Stimulated activated naive CD8-positive, alpha-beta T cell treated with anti-CD3 and anti-CD28 coated beads, Interleukin-15, Interleukin-2, amounts not matched to agents 100 U/mL and 50 U/mL, for 24 hours (primary cell): ENCODE measurements around the gene SLCO3A1.
"Not testable (repeated sequence)": the region's sequence is repeated elsewhere in the genome, so short reads cannot be mapped to it uniquely, and the experiment has no call there.

Experiments
- ATAC-seq: fragments of 150-1000 bp; cut with Tn5 transposase; one replicate; pipeline ENCODE4 v1.10.0; 2021
- DNase-seq: peaks from one replicate; pipeline ENCODE4 v3.0.0; 2021

The SLCO3A1 gene

GRCh38 chr15:92035551-92035950, 182.0 kb downstream of the SLCO3A1 start:
- ATAC-seq (no peak), DNase-seq (no peak)

GRCh38 chr15:92035961-92036360, 182.5 kb downstream of the SLCO3A1 start:
- DNase-seq (no peak), ATAC-seq (no peak)

GRCh38 chr15:92037491-92037890, 184.0 kb downstream of the SLCO3A1 start:
- ATAC-seq = no peak
- DNase-seq = no peak

- ATAC-seq (no peak), DNase-seq (no peak)
Observed at GRCh38 chr15:92040350-92040749, 186.8 kb downstream of the SLCO3A1 start.

- ATAC-seq = no peak
- DNase-seq = no peak
Observed at GRCh38 chr15:92041371-92041770, 187.9 kb downstream of the SLCO3A1 start.

GRCh38 chr15:92043283-92043682, 189.8 kb downstream of the SLCO3A1 start:
- DNase-seq (no peak), ATAC-seq (no peak)

GRCh38 chr15:92044203-92044909, 190.8 kb downstream of the SLCO3A1 start:
- DNase-seq (no peak), ATAC-seq (peak; percentile 7)

GRCh38 chr15:92047900-92048299, 194.4 kb downstream of the SLCO3A1 start:
- ATAC-seq = no peak
- DNase-seq = no peak

- no peak for DNase-seq
- no peak for ATAC-seq
Observed at GRCh38 chr15:92048739-92049138, 195.2 kb downstream of the SLCO3A1 start.

- no peak for ATAC-seq
- no peak for DNase-seq
Observed at GRCh38 chr15:92049290-92049989, 195.9 kb downstream of the SLCO3A1 start.

- ATAC-seq = no peak
Observed at GRCh38 chr15:92050220-92050898, 196.9 kb downstream of the SLCO3A1 start.

GRCh38 chr15:92051716-92052115, 198.2 kb downstream of the SLCO3A1 start:
- no peak for DNase-seq
- no peak for ATAC-seq

More at GRCh38 chr15:92050220-92050898, 196.9 kb downstream of the SLCO3A1 start:
- no peak for DNase-seq

- DNase-seq = no peak
- ATAC-seq = no peak
Observed at GRCh38 chr15:92053753-92054316, 200.3 kb downstream of the SLCO3A1 start.

GRCh38 chr15:92056875-92057274, 203.4 kb downstream of the SLCO3A1 start:
- ATAC-seq (no peak), DNase-seq (no peak)

GRCh38 chr15:92059036-92059970, 205.8 kb downstream of the SLCO3A1 start:
- ATAC-seq (no peak), DNase-seq (no peak)

GRCh38 chr15:92059971-92060311, 206.4 kb downstream of the SLCO3A1 start:
- DNase-seq, ATAC-seq: not testable (repeated sequence)

- DNase-seq (no peak), ATAC-seq (no peak)
Observed at GRCh38 chr15:92061511-92062195, 208.1 kb downstream of the SLCO3A1 start.

GRCh38 chr15:92062505-92062904, 209.0 kb downstream of the SLCO3A1 start:
- ATAC-seq = no peak
- DNase-seq = no peak

GRCh38 chr15:92068121-92068520, 214.6 kb downstream of the SLCO3A1 start:
- no peak for DNase-seq

GRCh38 chr15:92069308-92070250, 216.1 kb downstream of the SLCO3A1 start:
- DNase-seq = peak; percentile 63
- ATAC-seq = peak; percentile 91

More at GRCh38 chr15:92068121-92068520, 214.6 kb downstream of the SLCO3A1 start:
- ATAC-seq = no peak
